Measurements from ENCODE around the gene NDUFB8. TPM values are rescaled to one million over a fixed set of nuclear protein-coding genes. Genes with fewer than 3 reads are reported as not detected.
A peak's percentile ranks its signal among the peaks of the same experiment; 100 is the strongest.

Gene NDUFB8
- total RNA-seq, 2 donors from 2014 or later: 162 to 192 TPM

- Histone ChIP-seq H3K27ac (ENCODE audit: low read depth, low read length) (no peak overlapping the region), H3K27me3 (ENCODE audit: control insufficient read depth, insufficient read depth, low read length, poor library complexity, severe bottlenecking) (peaks cover 50% of the 10 kb centered on the region), H3K4me3 (ENCODE audit: low read length) (no peak overlapping the region), H3K4me1 (ENCODE audit: control insufficient read depth, insufficient read depth, low read length) (no peaks in the 10 kb centered on the region), H3K9me3 (ENCODE audit: control insufficient read depth, low read length) (no peaks in the 10 kb centered on the region), H3K36me3 (ENCODE audit: control insufficient read depth, insufficient read depth, low read length) (no peaks in the 10 kb centered on the region), H3K9ac (ENCODE audit: extremely low read depth, low read length, poor library complexity, severe bottlenecking) (no peak overlapping the region)
- no peaks in the 10 kb centered on the region for H3K36me3 Mint-ChIP-seq (ENCODE audit: low read depth)
- peak; percentile 20 for DNase-seq
- no peak overlapping the region for H3K4me3 Mint-ChIP-seq
- H3K9me3 Mint-ChIP-seq: no peaks in the 10 kb centered on the region
- 74 to 83% methylated on average over 2 to 3 of the region's 3 CpGs for WGBS, 2 experiments (ENCODE audit: insufficient coverage in 1 of 2, insufficient read length in 1 of 2)
- H3K27me3 Mint-ChIP-seq (ENCODE audit: insufficient read depth): no peaks in the 10 kb centered on the region
- TF ChIP-seq CTCF (conservative IDR thresholded peaks at IDR 0.05): no peak
- peaks cover 14% of the 10 kb centered on the region for H3K4me1 Mint-ChIP-seq
- H3K27ac Mint-ChIP-seq: no peak overlapping the region
Measured at GRCh38 chr10:100566561-100566960, 36.9 kb upstream of the NDUFB8 start.

- peak; percentile 44 for DNase-seq
- Mint-ChIP-seq H3K27ac (no peak overlapping the region), H3K27me3 (ENCODE audit: insufficient read depth) (peaks cover 4% of the 10 kb centered on the region), H3K4me3 (no peak overlapping the region), H3K36me3 (ENCODE audit: low read depth) (no peaks in the 10 kb centered on the region), H3K9me3 (no peaks in the 10 kb centered on the region), H3K4me1 (peaks cover 14% of the 10 kb centered on the region)
- Histone ChIP-seq H3K4me1 (ENCODE audit: control insufficient read depth, insufficient read depth, low read length) (no peaks in the 10 kb centered on the region), H3K4me3 (ENCODE audit: low read length) (no peak overlapping the region), H3K27ac (ENCODE audit: low read depth, low read length) (no peak overlapping the region), H3K9me3 (ENCODE audit: control insufficient read depth, low read length) (no peaks in the 10 kb centered on the region), H3K9ac (ENCODE audit: extremely low read depth, low read length, poor library complexity, severe bottlenecking) (no peak overlapping the region), H3K27me3 (ENCODE audit: control insufficient read depth, insufficient read depth, low read length, poor library complexity, severe bottlenecking) (peaks cover 50% of the 10 kb centered on the region), H3K36me3 (ENCODE audit: control insufficient read depth, insufficient read depth, low read length) (no peaks in the 10 kb centered on the region)
- WGBS, 2 experiments (ENCODE audit: insufficient coverage in 1 of 2, insufficient read length in 1 of 2): 90 to 93% methylated on average over 7 to 9 of the region's 9 CpGs
- TF ChIP-seq CTCF (conservative IDR thresholded peaks at IDR 0.05): no peak
Measured at GRCh38 chr10:100565206-100565985, 35.7 kb upstream of the NDUFB8 start.

GRCh38 chr10:100562008-100562672, 32.5 kb upstream of the NDUFB8 start:
- peak; percentile 88 for DNase-seq
- Histone ChIP-seq H3K9ac (ENCODE audit: extremely low read depth, low read length, poor library complexity, severe bottlenecking) (no peak overlapping the region), H3K9me3 (ENCODE audit: control insufficient read depth, low read length) (no peaks in the 10 kb centered on the region), H3K27ac (ENCODE audit: low read depth, low read length) (no peak overlapping the region), H3K27me3 (ENCODE audit: control insufficient read depth, insufficient read depth, low read length, poor library complexity, severe bottlenecking) (peaks cover 28% of the 10 kb centered on the region), H3K4me1 (ENCODE audit: control insufficient read depth, insufficient read depth, low read length) (no peaks in the 10 kb centered on the region), H3K4me3 (ENCODE audit: low read length) (no peak overlapping the region), H3K36me3 (ENCODE audit: control insufficient read depth, insufficient read depth, low read length) (peaks cover 7% of the 10 kb centered on the region)
- H3K27me3 Mint-ChIP-seq (ENCODE audit: insufficient read depth): peaks cover 8% of the 10 kb centered on the region
- H3K27ac Mint-ChIP-seq: no peak overlapping the region
- H3K36me3 Mint-ChIP-seq (ENCODE audit: low read depth): peaks cover 9% of the 10 kb centered on the region
- H3K4me1 Mint-ChIP-seq: peaks cover 14% of the 10 kb centered on the region
- H3K9me3 Mint-ChIP-seq: no peaks in the 10 kb centered on the region
- WGBS, 2 experiments (ENCODE audit: insufficient coverage in 1 of 2, insufficient read length in 1 of 2): 59 to 60% methylated on average over 32 to 62 of the region's 62 CpGs
- H3K4me3 Mint-ChIP-seq: no peak overlapping the region
- TF ChIP-seq CTCF (conservative IDR thresholded peaks at IDR 0.05): peak; percentile 94

All from endodermal cell (in vitro differentiated cells).